Peyer's patch (tissue), 4 donors: ENCODE measurements around the gene POR. TPM values are rescaled to one million over a fixed set of nuclear protein-coding genes. Genes with fewer than 3 reads are reported as not detected.
"Not testable (repeated sequence)": the region's sequence is repeated elsewhere in the genome, so short reads cannot be mapped to it uniquely, and the experiment has no call there.

Experiments
- DNase-seq, 3 donors: peaks; one replicate each; pipeline ENCODE4 v3.0.0-alpha.2; 2017 to 2019
- H3K27ac ChIP-seq, 4 donors: fragments of 200-600 bp; sonication (generic); one replicate each; pipeline ENCODE4 v1.5.1; 2016 to 2019
- H3K27me3 ChIP-seq, 2 donors: fragments of 200-600 bp; sonication (generic); one replicate each; pipeline ENCODE4 v1.5.1; 2019
- H3K36me3 ChIP-seq, 3 donors: fragments of 200-600 bp; sonication (generic); one replicate each; pipeline ENCODE4 v1.5.1; 2016 to 2019
- H3K4me1 ChIP-seq, 4 donors: fragments of 200-600 bp; sonication (generic); one replicate each; pipeline ENCODE4 v1.5.1; 2016 to 2019
- H3K4me3 ChIP-seq, 4 donors: fragments of 200-600 bp; sonication (generic); 1 replicate in 3 of 4; 2 replicates in 1 of 4; pipeline ENCODE4 v1.5.1; 2016 to 2019; ENCODE audit warnings: mild to moderate bottlenecking in 1 of 4
- H3K9me3 ChIP-seq, 4 donors: fragments of 200-600 bp; sonication (generic); one replicate each; pipeline ENCODE4 v1.5.1; 2016 to 2019; ENCODE audit warnings: mild to moderate bottlenecking in 1 of 4
- CTCF ChIP-seq, 6 experiments: fragments of 450-650 bp in 4 of 6; fragments of 200-600 bp in 2 of 6; sonication (generic) in 1 of 6; IDR thresholded peaks; one replicate each; pipeline ENCODE4 v1.5.1; 2017 to 2019; ENCODE audit warnings: antibody characterized with exemption in 6 of 6, mild to moderate bottlenecking in 3 of 6, moderate library complexity in 1 of 6
- POLR2A ChIP-seq, 2 donors: fragments of 450-650 bp; IDR thresholded peaks; one replicate each; pipeline ENCODE4 v1.5.1; 2017; ENCODE audit warnings: antibody characterized with exemption in 2 of 2, mild to moderate bottlenecking in 2 of 2, moderate library complexity in 2 of 2
- total RNA-seq, 4 donors: library from RNA; depleted of rRNA; stranded (reverse); fragments of >200 nt; gene quantifications; one replicate each; pipeline ENCODE4 v1.1.0, GENCODE V29; 2016

POR gene
- total RNA-seq, 4 donors from 2014 or later: 67.7 to 625 (median 451) TPM

- Histone ChIP-seq H3K4me1 (peaks cover 0 to 22% (median 0%) of the 10 kb centered on the region in 4 donors), H3K4me3 (no peak overlapping the region), H3K36me3 (peaks cover 0 to 47% (median 0%) of the 10 kb centered on the region in 3 donors), H3K9me3 (no peaks in the 10 kb centered on the region), H3K27me3 (no peaks in the 10 kb centered on the region), H3K27ac (no peak overlapping the region)
- TF ChIP-seq CTCF (IDR thresholded peaks at IDR 0.05): no peak
- no peak for TF ChIP-seq POLR2A (IDR thresholded peaks at IDR 0.05)
- no peak for DNase-seq
These were observed 26.3 kb upstream of the POR start for GRCh38 chr7:75888464-75889222.

GRCh38 chr7:75889223-75889825 lies 25.6 kb upstream of the POR start:
- no peaks in the 10 kb centered on the region for H3K27me3 ChIP-seq
- H3K36me3 ChIP-seq: peaks cover 0 to 41% (median 0%) of the 10 kb centered on the region in 3 donors
- TF ChIP-seq CTCF (IDR thresholded peaks at IDR 0.05): no peak
- no peak for TF ChIP-seq POLR2A (IDR thresholded peaks at IDR 0.05)
- H3K27ac ChIP-seq: no peak overlapping the region
- H3K4me3 ChIP-seq: no peak overlapping the region
- H3K4me1 ChIP-seq: peaks cover 0 to 15% (median 0%) of the 10 kb centered on the region in 4 donors
- no peak for DNase-seq
- no peaks in the 10 kb centered on the region for H3K9me3 ChIP-seq

GRCh38 chr7:75889826-75890225 lies 25.1 kb upstream of the POR start:
- peaks cover 0 to 11% (median 0%) of the 10 kb centered on the region in 4 donors for H3K4me1 ChIP-seq
- H3K9me3 ChIP-seq: no peaks in the 10 kb centered on the region
- DNase-seq: no peak
- H3K27ac ChIP-seq: no peak overlapping the region
- H3K27me3 ChIP-seq: no peaks in the 10 kb centered on the region
- no peak overlapping the region for H3K4me3 ChIP-seq
- TF ChIP-seq POLR2A (IDR thresholded peaks at IDR 0.05) (no peak), CTCF (IDR thresholded peaks at IDR 0.05) (no peak)
- peaks cover 0 to 36% (median 0%) of the 10 kb centered on the region in 3 donors for H3K36me3 ChIP-seq

- H3K36me3 ChIP-seq: peaks cover 0 to 22% (median 0%) of the 10 kb centered on the region in 3 donors
- not testable (repeated sequence) for H3K9me3 ChIP-seq, H3K27me3 ChIP-seq, H3K27ac ChIP-seq, H3K4me3 ChIP-seq, H3K4me1 ChIP-seq, DNase-seq
These were observed 23.7 kb upstream of the POR start for GRCh38 chr7:75891237-75891636.

GRCh38 chr7:75891815-75892411 lies 23.0 kb upstream of the POR start:
- H3K4me1 ChIP-seq: peaks cover 0 to 8% (median 0%) of the 10 kb centered on the region in 4 donors
- TF ChIP-seq POLR2A (IDR thresholded peaks at IDR 0.05): no peak
- TF ChIP-seq CTCF (IDR thresholded peaks at IDR 0.05): no peak
- no peaks in the 10 kb centered on the region for H3K9me3 ChIP-seq
- H3K4me3 ChIP-seq: no peak overlapping the region
- DNase-seq: no peak
- H3K27me3 ChIP-seq: no peaks in the 10 kb centered on the region
- peaks cover 0 to 15% (median 0%) of the 10 kb centered on the region in 3 donors for H3K36me3 ChIP-seq
- peak overlapping the region in 1 of 4 donors; percentile 40 for H3K27ac ChIP-seq
